H1 (cell line): Measurements from ENCODE around the gene CACNG6. TPM values are rescaled to one million over a fixed set of nuclear protein-coding genes. Genes with fewer than 3 reads are reported as not detected.

Source experiments
- CTCF ChIA-PET: fragments of 300-600 bp; sonication (Branson Sonifier 250); formaldehyde crosslinking; loops from one replicate; lab custom pipeline; 2021; ENCODE audit not compliant: partially characterized antibody; lab: Charles Lee
- POLR2A ChIA-PET: fragments of 300-600 bp; sonication (Branson Sonifier 250); formaldehyde crosslinking; loops from one replicate; lab custom pipeline; 2021; ENCODE audit warnings: inconsistent platforms; ENCODE audit not compliant: partially characterized antibody; lab: Charles Lee
- DNase-seq, 2 experiments: peaks; one replicate each; pipeline versions ENCODE4 v3.0.0 to v3.0.0-alpha.2; 2010 to 2022; ENCODE audit warnings: low spot score in 2 of 2, low read depth in 1 of 2, mixed read lengths in 1 of 2
- FAIRE-seq: peaks from 2 replicates; lab custom pipeline; 2011; peaks lifted over from hg19 to GRCh38; lab: Jason Lieb, UNC
- H2AFZ ChIP-seq: 2 replicates; pipeline ENCODE4 v1.8.1; 2012; ENCODE audit warnings: low read length, inconsistent platforms
- H2AK5ac ChIP-seq: 2 replicates; pipeline ENCODE4 v1.6.1; 2013; ENCODE audit warnings: low read depth, low read length
- H2BK120ac ChIP-seq: replicated peaks from 2 replicates; pipeline ENCODE3; 2013; ENCODE audit warnings: low read depth, low read length, inconsistent platforms
- H2BK12ac ChIP-seq: 2 replicates; pipeline ENCODE4 v1.6.1; 2013; ENCODE audit warnings: low read depth, low read length
- H2BK15ac ChIP-seq: 2 replicates; pipeline ENCODE4 v1.6.1; 2013; ENCODE audit warnings: low read length
- H2BK20ac ChIP-seq: 2 replicates; pipeline ENCODE4 v1.6.1; 2013; ENCODE audit warnings: low read length
- H2BK5ac ChIP-seq: 2 replicates; pipeline ENCODE4 v1.6.1; 2013; ENCODE audit warnings: low read depth, low read length
- H3K14ac ChIP-seq: 2 replicates; pipeline ENCODE4 v1.6.1; 2013; ENCODE audit warnings: inconsistent platforms; ENCODE audit not compliant: insufficient read length
- H3K18ac ChIP-seq: 2 replicates; pipeline ENCODE4 v1.6.1; 2013; ENCODE audit warnings: low read length; ENCODE audit errors: extremely low read depth
- H3K23ac ChIP-seq: 2 replicates; pipeline ENCODE4 v1.6.1; 2013; ENCODE audit warnings: inconsistent platforms; ENCODE audit not compliant: insufficient read length
- H3K23me2 ChIP-seq: 2 replicates; pipeline ENCODE4 v1.6.1; 2013; ENCODE audit warnings: low read depth, low read length
- H3K27ac ChIP-seq: 2 replicates; pipeline ENCODE4 v1.6.1; 2011; ENCODE audit warnings: low read depth, low read length, inconsistent platforms
- H3K27me3 ChIP-seq, 4 experiments: replicated peaks in 1 of 4; 1 replicate in 1 of 4; 2 replicates in 3 of 4; pipeline versions ENCODE4 v1.6.1 to v1.8.1; 2011 to 2013; ENCODE audit warnings: low read length in 3 of 4, mild to moderate bottlenecking in 3 of 4, inconsistent platforms in 2 of 4, mixed read lengths in 2 of 4, moderate library complexity in 1 of 4; ENCODE audit not compliant: control insufficient read depth in 3 of 4, insufficient read depth in 3 of 4; ENCODE audit errors: extremely low read depth in 1 of 4
- H3K36me3 ChIP-seq, 4 experiments: 2 replicates each; pipeline versions ENCODE4 v1.6.1 to v1.8.1; 2011 to 2013; ENCODE audit warnings: mild to moderate bottlenecking in 4 of 4, low read length in 3 of 4, moderate library complexity in 2 of 4, control low read depth in 1 of 4, inconsistent platforms in 1 of 4; ENCODE audit not compliant: insufficient read depth in 4 of 4, control insufficient read depth in 2 of 4
- H3K4ac ChIP-seq: replicated peaks from 2 replicates; pipeline ENCODE3; 2013; ENCODE audit warnings: low read length, low read depth, mixed read lengths, inconsistent platforms; ENCODE audit not compliant: insufficient read length
- H3K4me1 ChIP-seq, 4 experiments: replicated peaks in 1 of 4; 1 replicate in 1 of 4; 2 replicates in 3 of 4; pipeline versions ENCODE4 v1.6.1 to v1.8.1; 2011 to 2013; ENCODE audit warnings: low read length in 3 of 4, inconsistent platforms in 2 of 4, mixed read lengths in 1 of 4; ENCODE audit not compliant: insufficient read depth in 4 of 4, control insufficient read depth in 3 of 4
- H3K4me2 ChIP-seq, 2 experiments: 2 replicates each; pipeline versions ENCODE4 v1.6.1 to v1.8.1; 2011 to 2013; ENCODE audit warnings: low read depth in 2 of 2, low read length in 2 of 2, control low read depth in 1 of 2, inconsistent platforms in 1 of 2, mild to moderate bottlenecking in 1 of 2; ENCODE audit not compliant: insufficient read depth in 1 of 2
- H3K4me3 ChIP-seq, 4 experiments: fragments of 200-600, 300-600 bp in 1 of 4; sonication (generic), shearing (Covaris generic), sonication (Bioruptor Twin) in 1 of 4; 2 replicates each; pipeline versions ENCODE4 v1.5.1 to v1.8.1; 2011 to 2016; ENCODE audit warnings: low read length in 4 of 4, low read depth in 3 of 4, control low read depth in 2 of 4, inconsistent platforms in 2 of 4, mild to moderate bottlenecking in 2 of 4, mixed read lengths in 1 of 4, moderate library complexity in 1 of 4; ENCODE audit not compliant: insufficient read depth in 2 of 4; ENCODE audit errors: extremely low read depth in 1 of 4
- H3K56ac ChIP-seq: replicated peaks from 2 replicates; pipeline ENCODE3; 2013; ENCODE audit warnings: low read depth, mild to moderate bottlenecking, mixed read lengths, low read length, inconsistent platforms; ENCODE audit not compliant: insufficient read length
- H3K79me1 ChIP-seq: 2 replicates; pipeline ENCODE4 v1.6.1; 2013; ENCODE audit warnings: low read depth, low read length, control low read depth
- H3K79me2 ChIP-seq, 2 experiments: 2 replicates each; pipeline versions ENCODE4 v1.6.1 to v1.8.1; 2012 to 2013; ENCODE audit warnings: low read length in 2 of 2, mild to moderate bottlenecking in 2 of 2, inconsistent platforms in 1 of 2; ENCODE audit not compliant: insufficient read depth in 2 of 2, control insufficient read depth in 1 of 2
- H3K9ac ChIP-seq, 4 experiments: replicated peaks in 1 of 4; 1 replicate in 1 of 4; 2 replicates in 3 of 4; pipeline versions ENCODE4 v1.6.1 to v1.8.1; 2011 to 2013; ENCODE audit warnings: low read depth in 3 of 4, low read length in 3 of 4, control low read depth in 2 of 4, mild to moderate bottlenecking in 2 of 4, moderate library complexity in 2 of 4, inconsistent platforms in 1 of 4; ENCODE audit errors: extremely low read depth in 1 of 4
- H3K9me3 ChIP-seq, 2 experiments: 2 replicates each; pipeline versions ENCODE4 v1.6.1 to v1.8.1; 2012 to 2013; ENCODE audit warnings: mild to moderate bottlenecking in 2 of 2, moderate library complexity in 2 of 2, control low read depth in 1 of 2, inconsistent platforms in 1 of 2, low read depth in 1 of 2, low read length in 1 of 2, mixed read lengths in 1 of 2; ENCODE audit not compliant: insufficient read depth in 2 of 2
- H4K20me1 ChIP-seq, 2 experiments: replicated peaks in 1 of 2; 2 replicates each; pipeline versions ENCODE3 to v1.8.1; 2011 to 2013; ENCODE audit warnings: inconsistent platforms in 2 of 2, low read length in 2 of 2, mild to moderate bottlenecking in 1 of 2; ENCODE audit not compliant: insufficient read depth in 2 of 2, control insufficient read depth in 1 of 2
- H4K5ac ChIP-seq: 2 replicates; pipeline ENCODE4 v1.6.1; 2013; ENCODE audit warnings: low read length, low read depth, mixed read lengths, inconsistent platforms; ENCODE audit not compliant: insufficient read length
- H4K8ac ChIP-seq: 2 replicates; pipeline ENCODE4 v1.8.0; 2013; ENCODE audit warnings: mild to moderate bottlenecking, moderate library complexity, low read length, inconsistent platforms; ENCODE audit not compliant: insufficient read depth; ENCODE audit errors: extremely low read depth
- H4K91ac ChIP-seq: replicated peaks from 2 replicates; pipeline ENCODE3; 2013; ENCODE audit warnings: low read length, mixed read lengths, inconsistent platforms; ENCODE audit not compliant: insufficient read length
- CHD1 ChIP-seq: IDR thresholded peaks from 2 replicates; pipeline ENCODE4 v1.6.1; 2012; ENCODE audit warnings: low read depth, low read length, improper control_type of control experiment
- HDAC2 ChIP-seq, 2 experiments: fragments of 300-600 bp in 1 of 2; sonication (generic) in 1 of 2; IDR thresholded peaks; 2 replicates each; pipeline ENCODE4 v1.6.1; 2011 to 2012; ENCODE audit warnings: low read depth in 2 of 2, low read length in 2 of 2, mild to moderate bottlenecking in 2 of 2, moderate library complexity in 2 of 2, borderline replicate concordance in 1 of 2, inconsistent platforms in 1 of 2
- JUND ChIP-seq: IDR thresholded peaks from 2 replicates; pipeline ENCODE4 v1.6.1; 2011; ENCODE audit warnings: mild to moderate bottlenecking, improper control_type of control experiment, low read length
- SAP30 ChIP-seq: fragments of 300-600 bp; sonication (generic); IDR thresholded peaks from 2 replicates; pipeline ENCODE4 v1.7.1; 2012; ENCODE audit warnings: low read length, moderate library complexity, mild to moderate bottlenecking, inconsistent platforms; ENCODE audit not compliant: insufficient read depth, insufficient replicate concordance
- TAF1 ChIP-seq: IDR thresholded peaks from 2 replicates; pipeline ENCODE4 v1.6.1; 2011; ENCODE audit warnings: mild to moderate bottlenecking, low read depth, low read length
- WGBS, 2 experiments: shearing (Covaris generic) in 1 of 2; methylation state at CpG; one replicate each; pipeline versions ENCODE4 v1.1.6 to v1.1.7; 2013 to 2015; ENCODE audit warnings: low lambda C conversion rate in 2 of 2, mixed read lengths in 2 of 2, inconsistent platforms in 1 of 2, low coverage in 1 of 2, missing lambda C conversion rate in 1 of 2; ENCODE audit not compliant: insufficient replicate concordance in 2 of 2, insufficient coverage in 1 of 2, insufficient read length in 1 of 2; ENCODE audit errors: extremely low coverage in 1 of 2, missing lambda C conversion rate in 1 of 2; 5-methylcytosine and 5-hydroxymethylcytosine counted together
- polyA plus RNA-seq, 7 experiments: library from polyadenylated mRNA; depleted of rRNA in 3 of 7; stranded (reverse) in 5 of 7; unstranded in 2 of 7; fragments of >200 nt in 5 of 7; fragments of 200-250 nt in 2 of 7; gene quantifications; 1 replicate in 5 of 7; 2 replicates in 1 of 7; 4 replicates in 1 of 7; pipeline versions ENCODE4 v1.2.1 to v1.2.3, GENCODE V29; 2011 to 2013; ENCODE audit warnings: missing spikeins in 2 of 7, mixed read lengths in 2 of 7
- total RNA-seq: library from RNA; stranded (reverse); fragmentation: NEBNext Ultra II Directional; extraction: Animal tissue kit (Norgen Biotek cat#: 25700); gene quantifications from 2 replicates; pipeline ENCODE4 v1.2.1, GENCODE V29; 2021

Gene CACNG6
- total and polyA plus RNA-seq, 2 of the 8 experiments (the other 6 are each of a cell fraction or from before 2014, with no cell fraction given): 1.2 to 1.6 TPM

- POLR2A ChIA-PET: interaction anchor here (0.9 to 3.1 kb wide), 25 partner anchors 8 to 220 kb away, joined by 3 to 41 read pairs (median 6); partner anchors contain the start of genes CACNG6 and RPS9
- Histone ChIP-seq H3K4me3 (peak overlapping the region; percentile 18 to 88 (median 61)), H3K56ac (no peak overlapping the region)
Observed at GRCh38 chr19:53981376-53981951, 10.0 kb upstream of the CACNG6 start.

More at GRCh38 chr19:53981376-53981951, 10.0 kb upstream of the CACNG6 start:
- H3K4me2 ChIP-seq: peak overlapping the region; percentile 90 to 95
- no peak overlapping the region for H4K91ac ChIP-seq
- peak overlapping the region; percentile 60 for H3K18ac ChIP-seq
- no peak for FAIRE-seq
- no peaks in the 10 kb centered on the region for H3K9me3 ChIP-seq
- peak overlapping the region; percentile 67 for H4K5ac ChIP-seq
- peak in 1 of 2 experiments; percentile 67 for DNase-seq
- H3K4me1 ChIP-seq: peaks cover 4 to 14% (median 9%) of the 10 kb centered on the region in 4 experiments
- no peak overlapping the region for H3K23ac ChIP-seq
- H3K79me1 ChIP-seq: no peaks in the 10 kb centered on the region
- 55% methylated on average over 13 of the region's 13 CpGs; no CpG with 5 or more reads in 1 of the 2 experiments for WGBS, 2 experiments
- no peak overlapping the region for H2BK120ac ChIP-seq
- H2BK12ac ChIP-seq: peak overlapping the region; percentile 80; the same call in 1 of the 2 replicates
- peaks cover 0 to 3% (median 1%) of the 10 kb centered on the region in 4 experiments; a peak in 3 of 7 replicates for H3K27me3 ChIP-seq
- CTCF ChIA-PET: interaction anchor here (0.9 to 3.2 kb wide), 16 partner anchors 11 to 113 kb away, joined by 3 to 35 read pairs (median 4); partner anchors contain the start of gene PRKCG
- H2AFZ ChIP-seq: no peak overlapping the region
- H3K23me2 ChIP-seq: peaks cover 28% of the 10 kb centered on the region
- H2AK5ac ChIP-seq: peak overlapping the region; percentile 93; the same call in 1 of the 2 replicates
- H2BK5ac ChIP-seq: peak overlapping the region; percentile 66; the same call in 1 of the 2 replicates
- H4K20me1 ChIP-seq: peaks cover 6 to 10% of the 10 kb centered on the region in 2 experiments
- H3K79me2 ChIP-seq: peaks cover 0 to 3% of the 10 kb centered on the region in 2 experiments; a peak in 1 of 4 replicates
- TF ChIP-seq JUND (no peak), CHD1 (no peak), TAF1 (0 out of 2 replicates have a peak, but pooled peaks have one; percentile 6), HDAC2 (IDR thresholded peaks at IDR 0.05; ENCODE audit: borderline replicate concordance in 1 of 2, low read depth in 2 of 2, low read length in 2 of 2) (0 out of 4 replicates have a peak, but pooled peaks of 1 of the 2 experiments have one; percentile 4), SAP30 (no peak)
- H2BK20ac ChIP-seq: no peak overlapping the region
- H3K14ac ChIP-seq: no peak overlapping the region
- peak overlapping the region; percentile 91; the same call in 1 of the 2 replicates for H4K8ac ChIP-seq
- H3K36me3 ChIP-seq: no peaks in the 10 kb centered on the region
- peak overlapping the region; percentile 32 for H3K4ac ChIP-seq
- H3K9ac ChIP-seq: peak overlapping the region in 2 of 4 experiments; percentile 38 to 49; a peak in 4 of 7 replicates
- H2BK15ac ChIP-seq: 0 out of 2 replicates have a peak overlapping the region, but pooled peaks have one; percentile 92
- peak overlapping the region; percentile 47 for H3K27ac ChIP-seq
